Fibroblast of mammary gland (primary cell): ENCODE results near the gene DCP1A.

Experiments
- DNase-seq: peaks from one replicate; pipeline ENCODE4 v3.0.0-alpha.2; 2010; ENCODE audit warnings: low read depth
- H3K4me3 ChIP-seq: 2 replicates; pipeline ENCODE4 v1.5.1; 2011; ENCODE audit warnings: low read depth, mild to moderate bottlenecking, low read length, moderate library complexity; ENCODE audit not compliant: control insufficient read depth
- CTCF ChIP-seq: conservative IDR thresholded peaks from 2 replicates; pipeline ENCODE4 v1.5.1; 2011; ENCODE audit warnings: low read depth, low read length, inconsistent platforms; ENCODE audit not compliant: control insufficient read depth, insufficient read depth

Gene DCP1A

GRCh38 chr3:53234841-53235232, 112.5 kb downstream of the DCP1A start:
- DNase-seq, result no peak
- no peak for TF ChIP-seq CTCF
- no peak overlapping the region for H3K4me3 ChIP-seq

- TF ChIP-seq CTCF, result no peak
- DNase-seq, result no peak
- no peak overlapping the region for H3K4me3 ChIP-seq
Measured at GRCh38 chr3:53234130-53234840, 113.1 kb downstream of the DCP1A start.
